Ascending aorta (tissue), 2 donors: Measurements from ENCODE around the gene ACOT8. TPM values are rescaled to one million over a fixed set of nuclear protein-coding genes. Genes with fewer than 3 reads are reported as not detected.

Source experiments
- DNase-seq, 2 donors: peaks; one replicate each; pipeline ENCODE4 v3.0.0-alpha.2; 2019; ENCODE audit warnings: low spot score in 2 of 2
- H3K27ac ChIP-seq, 2 donors: fragments of 200-600 bp; sonication (generic); one replicate each; pipeline ENCODE4 v1.5.1; 2016 to 2017; ENCODE audit warnings: mild to moderate bottlenecking in 1 of 2
- H3K27me3 ChIP-seq: fragments of 200-600 bp; sonication (generic); one replicate; pipeline ENCODE4 v1.5.1; 2017
- H3K36me3 ChIP-seq, 2 donors: fragments of 200-600 bp; sonication (generic); one replicate each; pipeline ENCODE4 v1.5.1; 2016
- H3K4me1 ChIP-seq, 2 donors: fragments of 200-600 bp; sonication (generic); one replicate each; pipeline ENCODE4 v1.5.1; 2016 to 2017; ENCODE audit warnings: mild to moderate bottlenecking in 1 of 2
- H3K4me3 ChIP-seq, 2 donors: fragments of 200-600 bp; sonication (generic); one replicate each; pipeline ENCODE4 v1.5.1; 2016 to 2017; ENCODE audit warnings: mild to moderate bottlenecking in 1 of 2
- H3K9me3 ChIP-seq, 2 donors: fragments of 200-600 bp; sonication (generic); one replicate each; pipeline ENCODE4 v1.5.1; 2016
- intact Hi-C: fragments of 100-400 bp; cut with DNase I; formaldehyde crosslinking; loops from one replicate; pipeline ENCODE4 v1.15.1; 2023
- total RNA-seq: library from RNA; depleted of rRNA; stranded (reverse); fragments of >200 nt; gene quantifications from one replicate; pipeline ENCODE4 v1.1.0, GENCODE V29; 2016
- TF ChIP-seq, protein P1 (sequence below), 3 experiments: fragments of 200-600 bp in 2 of 3; fragments of 450-650 bp in 1 of 3; sonication (generic) in 2 of 3; IDR thresholded peaks; one replicate each; pipeline ENCODE4 v1.5.1; 2016 to 2019; ENCODE audit warnings: antibody characterized with exemption in 3 of 3, mild to moderate bottlenecking in 1 of 3, moderate library complexity in 1 of 3

The ACOT8 gene
- total RNA-seq, 1 donor from 2014 or later, result 34.4 TPM

DNA sequence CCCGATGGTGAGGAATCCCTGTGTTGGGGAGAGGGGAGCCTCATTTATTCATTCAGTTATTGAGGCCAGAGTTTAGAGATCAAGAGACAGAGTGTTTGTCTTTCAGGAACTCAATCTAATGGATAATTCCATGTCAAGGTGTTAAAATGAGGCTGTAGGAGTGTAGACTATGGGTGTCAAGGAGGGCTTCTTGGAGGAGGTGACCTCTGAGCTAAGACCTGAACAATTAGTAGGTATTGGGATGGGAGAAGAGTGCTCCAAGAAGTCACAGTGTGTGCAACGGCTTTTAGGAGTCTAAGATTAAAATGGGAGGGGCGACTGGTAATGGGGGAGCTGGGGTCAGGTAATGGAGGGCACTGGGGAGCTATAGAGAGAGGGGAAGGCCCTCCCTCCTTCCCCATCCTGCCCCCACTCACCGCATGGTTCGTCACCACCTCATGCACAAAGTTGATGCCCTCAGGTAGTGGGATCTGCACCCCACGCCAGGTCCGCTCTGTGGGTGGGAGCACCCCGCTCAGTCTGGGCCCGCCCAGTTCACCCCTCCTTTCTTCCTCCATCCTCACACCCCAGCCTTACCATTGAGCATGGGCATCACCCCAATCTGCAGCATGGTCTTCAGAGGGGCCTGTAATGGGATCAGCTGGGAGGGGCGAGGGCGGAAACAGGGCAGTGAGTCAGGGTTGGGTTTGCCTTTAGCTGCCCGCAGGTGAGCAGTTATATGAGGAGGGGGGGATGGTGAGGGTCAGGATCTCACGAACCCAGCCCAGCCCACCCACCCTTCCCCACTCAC is 42.0 kb upstream of the ACOT8 start:
- Histone ChIP-seq H3K36me3 (peaks cover 46 to 48% of the 10 kb centered on the region in 2 donors), H3K9me3 (no peaks in the 10 kb centered on the region), H3K4me1 (no peaks in the 10 kb centered on the region), H3K27ac (no peak overlapping the region), H3K27me3 (no peaks in the 10 kb centered on the region), H3K4me3 (no peak overlapping the region)
- no peak for DNase-seq
- TF ChIP-seq, protein P1, sequence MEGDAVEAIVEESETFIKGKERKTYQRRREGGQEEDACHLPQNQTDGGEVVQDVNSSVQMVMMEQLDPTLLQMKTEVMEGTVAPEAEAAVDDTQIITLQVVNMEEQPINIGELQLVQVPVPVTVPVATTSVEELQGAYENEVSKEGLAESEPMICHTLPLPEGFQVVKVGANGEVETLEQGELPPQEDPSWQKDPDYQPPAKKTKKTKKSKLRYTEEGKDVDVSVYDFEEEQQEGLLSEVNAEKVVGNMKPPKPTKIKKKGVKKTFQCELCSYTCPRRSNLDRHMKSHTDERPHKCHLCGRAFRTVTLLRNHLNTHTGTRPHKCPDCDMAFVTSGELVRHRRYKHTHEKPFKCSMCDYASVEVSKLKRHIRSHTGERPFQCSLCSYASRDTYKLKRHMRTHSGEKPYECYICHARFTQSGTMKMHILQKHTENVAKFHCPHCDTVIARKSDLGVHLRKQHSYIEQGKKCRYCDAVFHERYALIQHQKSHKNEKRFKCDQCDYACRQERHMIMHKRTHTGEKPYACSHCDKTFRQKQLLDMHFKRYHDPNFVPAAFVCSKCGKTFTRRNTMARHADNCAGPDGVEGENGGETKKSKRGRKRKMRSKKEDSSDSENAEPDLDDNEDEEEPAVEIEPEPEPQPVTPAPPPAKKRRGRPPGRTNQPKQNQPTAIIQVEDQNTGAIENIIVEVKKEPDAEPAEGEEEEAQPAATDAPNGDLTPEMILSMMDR (IDR thresholded peaks at IDR 0.05), result no peak
- intact Hi-C loops, result no loop called here

DNA sequence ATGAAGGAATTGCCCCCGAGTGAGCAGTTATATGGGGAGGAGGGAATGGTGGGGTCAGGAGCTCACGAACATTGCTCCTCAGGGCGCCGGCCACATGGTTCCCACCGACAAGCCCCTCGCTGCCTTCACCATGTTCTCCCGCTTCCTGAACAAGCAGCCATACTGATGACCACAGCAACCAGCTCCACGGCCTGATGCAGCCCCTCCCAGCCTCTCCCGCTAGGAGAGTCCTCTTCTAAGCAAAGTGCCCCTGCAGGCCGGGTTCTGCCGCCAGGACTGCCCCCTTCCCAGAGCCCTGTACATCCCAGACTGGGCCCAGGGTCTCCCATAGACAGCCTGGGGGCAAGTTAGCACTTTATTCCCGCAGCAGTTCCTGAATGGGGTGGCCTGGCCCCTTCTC is 41.1 kb upstream of the ACOT8 start:
- H3K27ac ChIP-seq, result no peak overlapping the region
- TF ChIP-seq, protein P1 (IDR thresholded peaks at IDR 0.05), result no peak
- DNase-seq, result no peak
- H3K4me1 ChIP-seq, result no peaks in the 10 kb centered on the region
- no peaks in the 10 kb centered on the region for H3K9me3 ChIP-seq
- no peaks in the 10 kb centered on the region for H3K27me3 ChIP-seq
- intact Hi-C loops, result no loop called here
- H3K36me3 ChIP-seq, result peaks cover 49 to 54% of the 10 kb centered on the region in 2 donors
- no peak overlapping the region for H3K4me3 ChIP-seq

DNA sequence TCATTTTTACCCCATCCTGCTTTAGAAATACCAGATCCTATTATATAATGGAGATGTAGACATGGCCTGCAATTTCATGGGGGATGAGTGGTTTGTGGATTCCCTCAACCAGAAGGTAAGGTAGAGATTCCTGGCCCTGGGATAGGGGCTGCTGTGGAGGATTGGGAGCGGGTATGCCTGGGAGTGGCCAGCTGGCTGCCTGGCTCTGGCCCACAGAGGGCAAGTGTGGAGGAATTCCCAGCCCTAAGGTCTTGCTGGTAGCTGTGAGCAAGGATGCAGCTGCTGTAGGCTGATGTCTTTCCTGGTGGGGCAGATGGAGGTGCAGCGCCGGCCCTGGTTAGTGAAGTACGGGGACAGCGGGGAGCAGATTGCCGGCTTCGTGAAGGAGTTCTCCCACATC is 40.5 kb upstream of the ACOT8 start:
- DNase-seq, result no peak
- Histone ChIP-seq H3K9me3 (no peaks in the 10 kb centered on the region), H3K4me3 (no peak overlapping the region), H3K27me3 (no peaks in the 10 kb centered on the region), H3K36me3 (peaks cover 49 to 57% of the 10 kb centered on the region in 2 donors), H3K27ac (no peak overlapping the region), H3K4me1 (no peaks in the 10 kb centered on the region)
- TF ChIP-seq, protein P1 (IDR thresholded peaks at IDR 0.05), result no peak
- intact Hi-C loops, result no loop called here

DNA sequence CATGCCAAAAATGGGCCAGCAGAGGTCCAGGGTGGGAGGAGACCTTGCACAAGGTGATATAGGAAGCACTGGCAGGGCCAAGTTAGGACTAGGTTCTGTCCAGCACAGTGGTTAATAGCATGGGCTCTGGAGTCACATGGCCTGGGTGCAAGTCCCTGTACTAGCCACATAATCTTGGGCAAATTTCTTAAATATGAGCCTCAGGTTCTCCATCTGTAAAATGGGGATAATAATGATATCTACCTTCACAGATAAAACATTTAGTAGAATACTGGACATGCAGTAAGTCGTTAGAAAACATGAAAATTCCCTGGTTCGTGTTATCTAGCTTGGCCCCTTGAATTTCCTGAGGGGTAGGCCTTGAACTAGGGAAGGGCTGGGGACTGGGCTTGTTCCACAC is 40.1 kb upstream of the ACOT8 start:
- no peak overlapping the region for H3K27ac ChIP-seq
- no peaks in the 10 kb centered on the region for H3K9me3 ChIP-seq
- intact Hi-C loops, result no loop called here
- no peaks in the 10 kb centered on the region for H3K27me3 ChIP-seq
- H3K36me3 ChIP-seq, result peaks cover 49 to 57% of the 10 kb centered on the region in 2 donors
- H3K4me1 ChIP-seq, result peaks cover 0 to under 1% of the 10 kb centered on the region in 2 donors
- DNase-seq, result no peak
- TF ChIP-seq, protein P1 (IDR thresholded peaks at IDR 0.05), result no peak
- H3K4me3 ChIP-seq, result no peak overlapping the region

DNA sequence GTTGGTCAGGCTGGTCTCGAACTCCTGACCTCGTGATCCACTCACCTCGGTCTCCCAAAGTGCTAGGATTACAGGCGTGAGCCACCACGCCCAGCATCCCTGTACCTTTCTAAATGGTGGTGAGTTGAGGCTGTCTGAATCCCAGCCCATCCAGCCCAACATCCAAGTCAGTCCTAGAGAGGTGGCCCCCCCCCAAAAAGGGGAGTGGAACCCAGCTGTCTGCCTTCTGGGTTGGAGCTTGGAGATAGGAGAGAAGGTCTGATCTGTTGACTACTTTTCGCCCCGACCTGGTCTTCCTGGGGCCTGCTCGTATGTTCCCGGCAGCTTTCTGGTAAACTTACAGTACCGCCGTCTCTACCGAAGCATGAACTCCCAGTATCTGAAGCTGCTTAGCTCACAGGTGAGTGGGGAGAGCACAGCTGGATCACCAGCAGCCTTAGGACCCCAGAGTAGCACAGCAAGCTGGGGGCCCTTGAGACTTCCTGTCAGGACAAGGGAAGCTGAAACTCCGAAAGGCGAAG is 39.5 kb upstream of the ACOT8 start:
- DNase-seq, result no peak
- H3K36me3 ChIP-seq, result peaks cover 49 to 57% of the 10 kb centered on the region in 2 donors
- H3K27ac ChIP-seq, result no peak overlapping the region
- no peak overlapping the region for H3K4me3 ChIP-seq
- peaks cover 4 to 5% of the 10 kb centered on the region in 2 donors for H3K4me1 ChIP-seq
- TF ChIP-seq, protein P1 (IDR thresholded peaks at IDR 0.05), result no peak
- H3K27me3 ChIP-seq, result no peaks in the 10 kb centered on the region
- intact Hi-C loops, result no loop called here
- H3K9me3 ChIP-seq, result no peaks in the 10 kb centered on the region
